Activated T-helper 1 cell treated with anti-CD3 and anti-CD28 coated beads, Interleukin-12 subunit alpha, Interleukin-12 subunit beta, Interleukin-2, Interleukin-4 antibody, amounts not matched to agents 30 ng/mL and 10 ng/mL and 1 ng/mL, durations not matched to agents 14 hours and 24 hours and 36 hours (primary cell): Measurements from ENCODE around the gene GSAP. TPM values are rescaled to one million over a fixed set of nuclear protein-coding genes. Genes with fewer than 3 reads are reported as not detected.
"Not testable (repeated sequence)": the region's sequence is repeated elsewhere in the genome, so short reads cannot be mapped to it uniquely, and the experiment has no call there.

Experiments
- DNase-seq: peaks from one replicate; pipeline ENCODE4 v3.0.0; 2021; ENCODE audit warnings: low spot score
- H3K27ac Mint-ChIP-seq: one replicate; pipeline ENCODE4 v1.8.0; 2021; ENCODE audit warnings: mild to moderate bottlenecking, mixed read lengths
- H3K27me3 Mint-ChIP-seq: one replicate; pipeline ENCODE4 v1.8.0; 2022; ENCODE audit warnings: mild to moderate bottlenecking, moderate library complexity, mixed read lengths; ENCODE audit not compliant: insufficient read depth
- H3K36me3 Mint-ChIP-seq: one replicate; pipeline ENCODE4 v1.8.0; 2021; ENCODE audit warnings: low read depth, mixed read lengths
- H3K4me1 Mint-ChIP-seq: one replicate; pipeline ENCODE4 v1.8.0; 2021; ENCODE audit warnings: low read depth, mixed read lengths
- H3K4me3 Mint-ChIP-seq: one replicate; pipeline ENCODE4 v1.8.0; 2021; ENCODE audit warnings: mild to moderate bottlenecking, moderate library complexity, mixed read lengths
- H3K9me3 Mint-ChIP-seq: one replicate; pipeline ENCODE4 v1.8.0; 2021; ENCODE audit warnings: mixed read lengths
- intact Hi-C: fragments of 100-400 bp; cut with micrococcal nuclease; formaldehyde crosslinking; loops from one replicate; pipeline ENCODE4 v1.15.1; 2024
- total RNA-seq: library from RNA; stranded (reverse); gene quantifications from 2 replicates; pipeline ENCODE4 v1.2.3, GENCODE V29; 2022

Gene GSAP
- total RNA-seq, 1 donor from 2014 or later: 1.3 TPM

DNA sequence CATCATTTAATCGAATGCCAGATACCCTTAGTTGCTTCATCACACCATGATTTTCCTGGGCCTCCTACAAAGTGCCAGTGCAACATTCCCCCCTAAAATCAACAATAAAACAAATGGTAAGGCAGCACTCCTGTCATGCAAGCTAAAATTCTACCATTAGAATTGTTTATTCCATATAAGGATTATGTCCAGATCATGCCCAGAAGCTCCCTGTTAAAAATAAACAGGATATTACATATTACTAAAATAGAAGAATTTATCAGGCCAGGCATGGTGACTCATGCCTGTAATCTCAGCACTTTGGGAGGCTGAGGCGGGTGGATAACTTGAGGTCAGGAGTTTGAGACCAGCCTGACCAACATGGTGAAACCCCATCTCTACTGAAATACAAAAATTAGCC lies 140.5 kb downstream of the GSAP start:
- H3K36me3 Mint-ChIP-seq: peaks cover 11% of the 10 kb centered on the region
- H3K4me3 Mint-ChIP-seq: not testable (repeated sequence)

DNA sequence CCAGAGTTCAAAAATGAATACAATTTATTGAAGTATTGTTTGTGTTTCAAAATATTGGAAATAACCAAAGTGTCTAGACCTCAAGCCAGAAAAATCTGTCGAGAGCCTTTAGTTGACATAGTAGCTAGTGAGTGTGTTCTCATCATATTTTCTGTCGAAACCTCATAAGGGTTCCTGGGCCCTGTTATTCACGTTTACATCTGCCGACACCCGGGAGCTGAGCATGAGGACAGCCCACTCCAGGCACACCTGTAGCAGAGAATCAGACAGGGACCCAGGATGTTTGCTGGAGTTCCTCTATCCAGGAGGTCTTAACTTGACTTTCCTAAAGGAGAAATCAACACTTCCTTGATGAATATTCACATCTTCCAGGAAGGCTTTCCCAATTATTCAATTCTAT lies 144.4 kb downstream of the GSAP start:
- no peak overlapping the region for H3K4me3 Mint-ChIP-seq
- peaks cover 13% of the 10 kb centered on the region for H3K4me1 Mint-ChIP-seq
- peaks cover 13% of the 10 kb centered on the region for H3K36me3 Mint-ChIP-seq
- no peaks in the 10 kb centered on the region for H3K9me3 Mint-ChIP-seq
- no peaks in the 10 kb centered on the region for H3K27me3 Mint-ChIP-seq
- intact Hi-C loops: no loop called here
- H3K27ac Mint-ChIP-seq: no peak overlapping the region
- no peak for DNase-seq

More for the DNA sequence above, 140.5 kb downstream of the GSAP start:
- H3K27ac Mint-ChIP-seq, H3K27me3 Mint-ChIP-seq, DNase-seq, intact Hi-C loops, H3K4me1 Mint-ChIP-seq, H3K9me3 Mint-ChIP-seq: not testable (repeated sequence)

DNA sequence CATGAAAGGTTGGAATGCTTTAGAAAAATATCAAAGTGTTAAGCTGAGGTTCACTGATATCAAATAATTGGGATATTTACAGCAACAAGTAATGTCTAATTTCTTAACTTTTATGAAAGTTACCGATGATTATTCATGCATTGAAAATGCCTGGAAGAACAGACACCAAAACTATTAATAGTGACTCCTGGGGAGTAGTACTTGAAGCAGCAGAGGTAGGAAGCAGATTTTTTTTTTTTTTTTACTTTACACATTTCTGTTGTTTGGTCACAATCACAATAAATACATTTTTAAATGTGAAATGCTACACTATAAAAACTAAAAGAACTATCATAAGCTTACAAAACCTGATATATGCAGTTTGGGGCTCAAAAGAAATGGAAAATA lies 146.1 kb downstream of the GSAP start:
- Mint-ChIP-seq H3K4me1 (peaks cover 21% of the 10 kb centered on the region), H3K36me3 (peaks cover 9% of the 10 kb centered on the region), H3K27me3 (no peaks in the 10 kb centered on the region), H3K4me3 (no peak overlapping the region), H3K27ac (no peak overlapping the region), H3K9me3 (no peaks in the 10 kb centered on the region)
- no peak for DNase-seq
- intact Hi-C loops: no loop called here

DNA sequence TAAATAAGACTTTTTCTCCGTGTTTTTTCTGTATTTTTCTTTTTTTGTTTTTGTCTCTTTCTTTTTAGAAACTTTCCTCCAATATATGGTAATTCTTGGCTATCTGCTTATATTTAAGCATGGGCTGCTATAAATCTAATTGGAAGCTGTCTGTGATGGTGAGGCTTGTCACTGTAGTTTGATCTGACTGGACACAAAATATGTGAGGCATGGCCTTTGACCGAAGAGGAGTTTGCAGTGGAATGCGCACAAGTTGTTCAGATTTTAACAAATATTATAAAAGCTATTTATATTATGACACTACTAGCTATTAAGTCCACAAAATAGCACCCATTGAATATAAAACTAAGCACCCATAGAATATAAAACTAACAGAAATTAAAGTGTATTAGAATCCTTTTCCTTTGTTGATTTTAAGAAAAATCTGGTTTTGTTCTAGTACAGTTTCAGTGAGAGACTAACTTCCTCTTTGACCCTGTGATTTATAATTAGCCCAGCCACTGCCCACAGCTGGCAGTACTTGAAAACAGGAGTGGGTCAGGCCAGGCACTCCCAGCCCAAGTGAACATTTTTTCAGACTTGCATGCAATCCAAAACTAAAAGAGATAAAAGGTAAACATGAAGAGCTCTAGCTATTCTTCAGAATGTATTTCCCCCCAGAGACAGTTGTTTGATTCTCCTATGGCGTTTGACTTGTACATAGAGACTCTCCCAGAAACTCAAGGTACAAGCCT lies 146.6 kb downstream of the GSAP start:
- Mint-ChIP-seq H3K4me1 (peaks cover 21% of the 10 kb centered on the region), H3K27ac (no peak overlapping the region), H3K9me3 (no peaks in the 10 kb centered on the region), H3K27me3 (no peaks in the 10 kb centered on the region), H3K36me3 (peaks cover 8% of the 10 kb centered on the region), H3K4me3 (no peak overlapping the region)
- intact Hi-C loops: no loop called here
- DNase-seq: no peak

DNA sequence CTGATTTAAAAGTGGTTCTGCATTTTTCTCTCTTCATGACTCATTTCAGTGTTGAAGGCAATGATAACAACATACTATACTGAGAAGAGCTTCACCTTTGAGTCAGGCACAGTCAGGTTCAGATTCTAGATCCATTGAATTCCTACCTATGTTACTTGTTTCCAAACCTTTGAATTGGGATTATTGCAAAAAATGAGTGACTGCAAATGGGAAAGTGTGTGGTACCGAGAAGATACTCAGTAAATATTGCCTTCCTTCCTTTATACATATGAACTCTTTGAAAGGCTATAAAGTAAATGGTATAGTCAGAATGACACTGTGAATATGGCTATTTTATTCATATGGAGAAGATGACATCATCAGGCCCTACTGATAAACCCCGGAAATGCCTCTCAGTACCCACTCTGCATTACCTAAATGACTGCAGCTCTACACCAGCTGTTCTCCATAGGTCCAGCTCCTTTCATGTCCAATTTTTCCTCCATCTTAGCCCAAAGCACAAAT lies 149.8 kb downstream of the GSAP start:
- no peak overlapping the region for H3K4me3 Mint-ChIP-seq
- peaks cover 4% of the 10 kb centered on the region for H3K36me3 Mint-ChIP-seq
- peaks cover 21% of the 10 kb centered on the region for H3K4me1 Mint-ChIP-seq
- no peaks in the 10 kb centered on the region for H3K27me3 Mint-ChIP-seq
- no peaks in the 10 kb centered on the region for H3K9me3 Mint-ChIP-seq
- DNase-seq: no peak
- peak overlapping the region; percentile 62 for H3K27ac Mint-ChIP-seq
- intact Hi-C loops: loop anchor here (1.0 to 2.0 kb wide), 5 partner anchors 19 to 270 kb away; partner anchors contain the start of genes CCDC146 and PTPN12

DNA sequence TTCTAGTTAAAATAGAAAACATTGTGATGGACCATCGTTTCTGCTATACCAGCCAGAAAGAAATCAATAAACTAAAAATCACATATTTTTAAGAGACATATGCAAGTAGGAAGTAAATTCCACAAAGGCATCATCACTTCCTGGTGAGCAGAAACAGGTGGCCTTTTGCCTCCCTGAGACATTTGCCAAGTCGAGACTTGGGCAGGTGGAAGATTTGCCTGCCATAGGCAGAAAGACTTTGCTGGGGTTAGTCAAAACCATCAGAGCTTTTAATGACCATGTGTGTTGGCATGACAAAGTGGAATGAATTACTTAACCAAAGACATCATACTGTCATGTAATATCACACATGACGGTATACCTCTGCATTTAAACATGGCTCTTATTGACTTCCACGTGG lies 150.5 kb downstream of the GSAP start:
- Mint-ChIP-seq H3K27ac (no peak overlapping the region), H3K9me3 (no peaks in the 10 kb centered on the region), H3K4me3 (no peak overlapping the region)

DNA sequence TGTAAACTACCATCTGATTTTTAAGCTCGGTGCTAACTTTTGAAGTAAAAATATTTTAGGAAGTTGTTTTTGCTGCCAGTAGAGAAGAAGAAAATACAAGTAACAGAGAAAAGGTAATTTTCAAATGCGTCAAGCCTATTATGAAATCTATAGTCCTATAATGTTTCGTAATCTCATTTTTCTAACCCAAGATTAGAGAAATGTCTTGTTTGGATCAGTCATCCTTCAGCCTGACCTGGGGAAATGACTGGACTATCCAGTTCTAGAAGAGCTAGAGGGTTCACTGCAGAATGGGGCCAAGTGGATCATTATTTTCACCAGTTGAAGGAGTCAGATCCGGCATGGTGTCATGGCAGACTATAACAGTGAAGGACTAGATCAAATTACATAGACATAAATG lies 153.8 kb downstream of the GSAP start:
- Mint-ChIP-seq H3K4me3 (no peak overlapping the region), H3K27ac (no peak overlapping the region), H3K9me3 (no peaks in the 10 kb centered on the region), H3K27me3 (no peaks in the 10 kb centered on the region), H3K4me1 (peaks cover 13% of the 10 kb centered on the region), H3K36me3 (no peaks in the 10 kb centered on the region)
- intact Hi-C loops: no loop called here
- DNase-seq: no peak

More for the DNA sequence above, 150.5 kb downstream of the GSAP start:
- Mint-ChIP-seq H3K27me3 (no peaks in the 10 kb centered on the region), H3K4me1 (peaks cover 21% of the 10 kb centered on the region), H3K36me3 (peaks cover 4% of the 10 kb centered on the region)
- intact Hi-C loops: loop anchor here (1.0 to 2.0 kb wide), 5 partner anchors 18 to 271 kb away; partner anchors contain the start of genes CCDC146 and PTPN12
- DNase-seq: no peak

Other genes with a start within 250 kb of the GSAP start
- 4.0 and 4.7 TPM in 2 replicates for gene FGL2, start 216.5 kb downstream of the GSAP start, total RNA-seq
- 10.5 and 13.5 TPM in 2 replicates for gene PTPN12, start 120.9 kb upstream of the GSAP start, total RNA-seq